Activated CD4-positive, alpha-beta T cell treated with anti-CD3 and anti-CD28 coated beads, Interleukin-2, amount 50 U/mL, for 4 hours (primary cell): ENCODE data around the gene ZMAT5.

Experiments used
- DNase-seq, 2 experiments: peaks; one replicate each; pipeline ENCODE4 v3.0.0-alpha.2; 2020

Gene ZMAT5

GRCh38 chr22:29751669-29752068, 15.1 kb downstream of the ZMAT5 start:
- DNase-seq, result no peak

GRCh38 chr22:29750559-29751538, 16.0 kb downstream of the ZMAT5 start:
- no peak for DNase-seq

GRCh38 chr22:29750029-29750428, 16.8 kb downstream of the ZMAT5 start:
- DNase-seq, result no peak

- no peak for DNase-seq
These were observed 18.4 kb downstream of the ZMAT5 start for GRCh38 chr22:29748248-29748893.

- no peak for DNase-seq
These were observed 19.0 kb downstream of the ZMAT5 start for GRCh38 chr22:29747832-29748231.

DNA sequence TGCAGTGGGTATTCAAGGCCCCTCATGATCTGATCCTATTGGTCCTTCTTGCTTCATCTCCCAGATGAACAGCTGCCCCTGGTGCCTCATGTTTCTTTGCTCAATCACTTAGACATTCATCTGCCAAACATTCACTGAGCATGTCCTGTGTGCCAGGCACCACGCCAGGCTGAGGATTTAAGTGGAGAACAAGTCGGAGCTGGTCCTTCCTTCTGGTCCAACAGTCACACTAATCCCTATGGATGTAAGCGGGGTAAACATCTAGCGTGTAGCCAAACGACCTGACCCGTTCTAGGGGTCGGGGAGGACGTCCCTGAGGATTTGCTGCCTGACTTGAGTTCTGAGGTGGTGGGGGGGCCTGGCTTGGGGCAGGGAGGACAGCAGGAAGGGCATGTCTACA, 21.9 kb downstream of the ZMAT5 start:
- DNase-seq, result no peak

- DNase-seq, result no peak
These were observed 24.5 kb downstream of the ZMAT5 start for GRCh38 chr22:29742326-29742725.

DNA sequence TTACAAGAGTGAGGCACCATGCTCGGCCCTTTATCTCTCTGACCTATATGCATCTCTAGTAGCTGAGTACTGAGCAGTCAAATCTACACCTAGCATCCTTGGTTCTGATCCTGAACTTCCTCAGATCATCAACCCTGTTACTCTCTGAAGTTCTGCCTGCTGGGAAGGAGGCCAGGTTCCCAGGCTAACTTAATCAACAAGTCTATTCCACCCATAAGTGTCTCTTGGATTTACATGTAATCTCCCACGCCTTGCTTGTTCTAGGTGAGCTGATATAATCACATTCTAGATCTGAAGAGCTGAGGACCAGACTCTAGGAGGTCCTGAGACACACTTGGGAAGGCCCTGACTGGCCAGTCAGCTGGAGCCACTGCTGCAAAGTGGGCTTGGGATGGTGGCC, 24.9 kb downstream of the ZMAT5 start:
- no peak for DNase-seq

DNA sequence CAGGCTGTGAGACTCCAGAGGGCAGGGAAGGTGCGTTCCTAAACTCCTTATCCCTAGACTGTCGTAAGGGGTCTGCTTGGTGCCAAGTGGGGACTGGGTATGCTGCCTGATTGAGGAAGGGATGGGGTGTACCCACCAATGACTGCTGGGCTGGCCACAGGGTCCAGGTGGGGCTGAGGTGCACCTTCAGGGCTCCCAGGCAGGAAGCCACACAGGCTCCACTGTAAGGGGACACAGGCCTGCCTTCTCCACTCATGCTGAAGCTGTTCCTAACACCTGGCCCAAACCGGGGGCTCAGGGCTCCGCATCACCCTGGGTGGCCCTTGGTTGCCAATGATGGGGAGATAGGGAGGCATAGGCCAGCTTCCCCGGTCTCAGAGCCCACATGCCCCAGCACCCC, 26.6 kb downstream of the ZMAT5 start:
- DNase-seq, result no peak

- DNase-seq, result no peak
These were observed 27.4 kb downstream of the ZMAT5 start for GRCh38 chr22:29739346-29739875.

DNA sequence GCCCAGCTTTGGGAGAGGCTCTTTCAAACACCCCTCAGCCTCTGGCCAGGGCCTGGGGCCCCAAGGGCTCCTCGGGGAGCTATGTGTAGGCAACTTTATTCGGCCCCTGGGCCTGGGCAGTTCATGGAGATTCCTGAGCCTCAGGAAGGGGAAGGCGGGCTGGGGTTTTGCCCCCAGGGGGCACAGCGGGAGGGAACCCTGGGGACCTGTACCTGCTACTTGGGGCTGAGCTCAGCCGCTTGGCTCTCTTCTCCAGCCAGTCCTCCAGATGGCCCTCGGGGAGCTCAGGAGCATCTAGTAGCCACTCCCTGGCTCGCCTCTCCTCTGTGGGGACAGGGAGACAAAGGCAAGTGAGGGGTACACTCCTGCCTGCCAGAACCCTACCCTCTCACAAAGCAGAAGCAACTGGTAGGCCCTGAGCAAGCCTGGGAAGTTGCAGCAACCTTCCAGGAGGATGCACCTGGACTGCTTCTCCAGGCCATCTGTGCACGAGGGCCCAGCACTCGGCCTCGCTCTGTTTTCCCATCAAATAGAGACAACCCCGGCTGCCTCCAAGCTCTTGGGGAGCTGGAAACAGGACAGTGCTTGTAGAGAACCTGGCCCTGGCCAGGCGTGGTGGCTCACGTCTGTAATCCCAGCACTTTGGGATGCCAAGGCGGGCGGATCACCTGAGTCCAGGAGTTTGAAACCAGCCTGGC, 28.5 kb downstream of the ZMAT5 start:
- no peak for DNase-seq

GRCh38 chr22:29737251-29738117, 29.3 kb downstream of the ZMAT5 start:
- DNase-seq, result no peak

DNA sequence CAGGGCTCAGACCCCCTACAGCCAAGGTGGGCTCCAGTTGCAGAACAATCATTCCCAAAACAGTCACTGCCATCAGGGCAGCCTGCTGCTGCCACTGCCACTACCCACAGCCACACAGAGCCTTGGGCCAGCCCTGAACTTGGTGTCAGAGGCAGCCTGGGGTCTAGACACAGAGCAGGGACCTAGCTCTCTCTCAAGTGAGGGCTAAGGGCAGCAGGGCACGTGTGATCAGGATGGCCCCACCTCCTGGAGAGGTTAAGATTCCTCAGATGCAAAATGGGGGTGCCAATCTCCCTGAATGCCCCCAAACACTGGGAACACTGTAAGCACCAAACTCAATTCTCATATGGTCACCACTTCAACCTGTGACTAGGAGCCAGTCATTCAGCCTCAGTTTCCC, 31.4 kb downstream of the ZMAT5 start:
- DNase-seq, result no peak

GRCh38 chr22:29734838-29735237, 32.0 kb downstream of the ZMAT5 start:
- no peak for DNase-seq

DNA sequence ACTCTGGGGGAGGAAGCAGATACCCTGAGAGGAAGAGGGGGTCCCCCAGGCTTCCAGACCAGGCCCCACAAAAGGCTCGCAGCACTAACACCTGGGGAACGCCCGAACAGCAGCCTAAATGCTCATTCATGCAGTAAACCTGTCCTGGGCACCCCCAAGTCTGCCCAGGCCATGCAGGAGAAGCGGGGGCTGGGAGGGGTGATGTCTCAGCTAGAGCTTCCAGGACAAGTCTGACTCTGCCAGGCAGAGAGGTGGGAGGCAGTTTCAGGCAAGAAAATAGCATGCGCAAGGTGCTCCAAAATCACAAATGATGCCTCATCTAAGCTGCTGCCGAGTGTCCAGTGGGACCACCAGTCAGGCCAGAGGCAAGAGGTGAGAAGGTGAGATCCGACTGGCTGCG, 32.4 kb downstream of the ZMAT5 start:
- DNase-seq, result no peak

GRCh38 chr22:29733362-29734201, 33.2 kb downstream of the ZMAT5 start:
- DNase-seq, result no peak

GRCh38 chr22:29732883-29733282, 33.9 kb downstream of the ZMAT5 start:
- no peak for DNase-seq

DNA sequence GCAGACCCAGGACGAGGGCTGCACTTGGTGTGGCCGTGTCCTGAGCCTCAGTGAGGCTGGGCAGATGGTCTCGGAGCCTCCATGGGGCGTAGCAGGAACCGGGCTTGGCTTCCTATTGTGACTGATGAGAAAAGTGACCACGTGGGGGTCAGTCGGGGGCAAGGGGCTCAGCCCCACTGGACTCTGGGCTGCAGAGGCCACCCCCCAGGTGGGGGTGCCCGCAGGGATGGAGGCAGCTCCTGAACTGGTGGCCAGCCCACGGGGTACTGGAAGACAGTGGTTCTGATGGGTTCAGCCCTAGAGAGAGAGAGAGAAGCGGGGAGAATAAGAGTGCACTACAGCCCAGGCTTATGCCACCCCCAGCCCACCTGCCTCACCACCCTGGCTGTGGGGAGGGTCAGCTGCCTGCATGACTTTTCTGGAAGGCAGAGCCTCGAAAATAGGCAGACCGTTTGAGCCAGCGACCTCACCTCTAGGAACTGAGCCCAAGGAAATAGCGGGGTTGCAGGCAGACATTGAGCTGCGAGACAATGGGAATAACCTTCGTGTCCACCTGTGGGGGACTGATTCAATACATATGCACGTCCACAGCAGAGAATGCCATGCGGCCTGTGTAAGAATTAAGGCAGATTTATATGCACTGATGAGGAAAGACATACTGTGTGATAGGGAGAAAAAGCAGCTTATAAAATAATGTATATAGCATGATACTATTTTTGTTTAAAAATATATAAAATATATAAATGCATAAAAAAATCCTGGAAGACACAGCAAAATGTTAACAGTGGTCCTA, 35.6 kb downstream of the ZMAT5 start:
- no peak for DNase-seq

GRCh38 chr22:29729161-29729560, 37.6 kb downstream of the ZMAT5 start:
- DNase-seq, result no peak

- no peak for DNase-seq
These were observed 39.7 kb downstream of the ZMAT5 start for GRCh38 chr22:29727131-29727523.
